GM12878 (cell line): ENCODE results near the gene PRKCZ. TPM values are rescaled to one million over a fixed set of nuclear protein-coding genes. Genes with fewer than 3 reads are reported as not detected.

ENCODE experiments used
- EP300 ChIP-seq, 2 experiments: fragments of 150-350 bp in 1 of 2; IDR thresholded peaks; 2 replicates each; pipeline ENCODE4 v1.6.1; 2011 to 2012; ENCODE audit warnings: low read depth in 2 of 2, low read length in 2 of 2, borderline replicate concordance in 1 of 2, improper control_type of control experiment in 1 of 2, inconsistent platforms in 1 of 2; ENCODE audit not compliant: control insufficient read depth in 1 of 2
- POLR2A ChIP-seq: IDR thresholded peaks from 2 replicates; pipeline ENCODE4 v1.6.1; 2011; ENCODE audit warnings: low read depth, mild to moderate bottlenecking, low read length
- PRDM15 ChIP-seq: fragments of 450-650 bp; formaldehyde crosslinking; IDR thresholded peaks from 2 replicates; pipeline ENCODE4 v1.4.0; 2020; ENCODE audit warnings: mild to moderate bottlenecking, moderate library complexity
- STAT1 ChIP-seq: fragments of 450-650 bp; conservative IDR thresholded peaks from 2 replicates; pipeline ENCODE4 v1.6.1; 2014; ENCODE audit warnings: antibody characterized with exemption, mild to moderate bottlenecking
- USF1 ChIP-seq: IDR thresholded peaks from 2 replicates; pipeline ENCODE4 v1.6.1; 2011; ENCODE audit warnings: borderline replicate concordance, low read depth, mild to moderate bottlenecking, moderate library complexity, mixed read lengths, low read length; ENCODE audit not compliant: insufficient read depth; ENCODE audit errors: extremely low read length
- polyA plus RNA-seq, 11 experiments: library from polyadenylated mRNA; depleted of rRNA in 4 of 11; unstranded in 6 of 11; stranded (reverse) in 5 of 11; fragments of >200 nt; fragmentation: Nextera tagmentation in 4 of 11; fragmentation: Illumina TruSeq in 1 of 11; extraction: Ambion mirVana in 4 of 11; extraction: Trizol in 1 of 11; gene quantifications; 1 replicate in 1 of 11; 2 replicates in 10 of 11; pipeline versions ENCODE4 v1.2.1 to v1.2.3, GENCODE V29; 2011 to 2016; ENCODE audit warnings: inconsistent platforms in 2 of 11, missing spikeins in 2 of 11, low read depth in 1 of 11
- total RNA-seq, 4 experiments: library from RNA; depleted of rRNA in 3 of 4; stranded (reverse); fragments of >200 nt in 3 of 4; fragmentation: Illumina TruSeq in 1 of 4; extraction: Trizol in 1 of 4; gene quantifications; 2 replicates each; pipeline versions ENCODE4 v1.2.1 to v1.2.3, GENCODE V29; 2013 to 2021

The PRKCZ gene
- total and polyA plus RNA-seq, 10 of the 15 experiments (the other 5 are each of a cell fraction or from before 2014, with no cell fraction given), result 0.05 to 1.9 (median 0.64) TPM; not detected in 1

DNA sequence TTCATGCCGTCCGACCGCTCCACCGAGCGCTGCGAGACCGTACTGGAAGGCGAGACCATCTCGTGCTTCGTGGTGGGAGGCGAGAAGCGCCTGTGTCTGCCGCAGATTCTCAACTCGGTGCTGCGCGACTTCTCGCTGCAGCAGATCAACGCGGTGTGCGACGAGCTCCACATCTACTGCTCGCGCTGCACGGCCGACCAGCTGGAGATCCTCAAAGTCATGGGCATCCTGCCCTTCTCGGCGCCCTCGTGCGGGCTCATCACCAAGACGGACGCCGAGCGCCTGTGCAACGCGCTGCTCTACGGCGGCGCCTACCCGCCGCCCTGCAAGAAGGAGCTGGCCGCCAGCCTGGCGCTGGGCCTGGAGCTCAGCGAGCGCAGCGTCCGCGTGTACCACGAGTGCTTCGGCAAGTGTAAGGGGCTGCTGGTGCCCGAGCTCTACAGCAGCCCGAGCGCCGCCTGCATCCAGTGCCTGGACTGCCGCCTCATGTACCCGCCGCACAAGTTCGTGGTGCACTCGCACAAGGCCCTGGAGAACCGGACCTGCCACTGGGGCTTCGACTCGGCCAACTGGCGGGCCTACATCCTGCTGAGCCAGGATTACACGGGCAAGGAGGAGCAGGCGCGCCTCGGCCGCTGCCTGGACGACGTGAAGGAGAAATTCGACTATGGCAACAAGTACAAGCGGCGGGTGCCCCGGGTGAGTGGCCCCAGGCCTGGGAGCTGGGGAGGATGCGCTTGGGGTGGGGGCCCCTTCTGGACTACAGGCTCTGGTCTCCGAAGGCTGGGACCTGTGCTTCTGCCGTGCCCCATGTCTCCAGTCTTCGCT is 179.0 kb downstream of the PRKCZ start (continued):
- TF ChIP-seq USF1 (no peak), EP300 (IDR thresholded peaks at IDR 0.05; ENCODE audit: borderline replicate concordance in 1 of 2, control insufficient read depth in 1 of 2, low read depth in 2 of 2, low read length in 2 of 2) (no peak), STAT1 (no peak), PRDM15 (no peak), POLR2A (peak; percentile 34; the same call in 1 of the 2 replicates)
